ENCODE results near the gene UBE2I.
"Not testable (repeated sequence)": the region's sequence is repeated elsewhere in the genome, so short reads cannot be mapped to it uniquely, and the experiment has no call there.

UBE2I gene

GRCh38 chr16:1277617-1278282, 31.7 kb upstream of the UBE2I start:
- no peak for DNase-seq (ENCODE audit: low read depth)

GRCh38 chr16:1278477-1278876, 31.0 kb upstream of the UBE2I start:
- DNase-seq (ENCODE audit: low read depth): no peak

- no peak for DNase-seq (ENCODE audit: low read depth)
Measured at GRCh38 chr16:1279081-1279944, 30.1 kb upstream of the UBE2I start.

GRCh38 chr16:1279945-1280589, 29.4 kb upstream of the UBE2I start:
- DNase-seq (ENCODE audit: low read depth): no peak

- no peak for DNase-seq (ENCODE audit: low read depth)
Measured at GRCh38 chr16:1280783-1281182, 28.7 kb upstream of the UBE2I start.

GRCh38 chr16:1281517-1281916, 27.9 kb upstream of the UBE2I start:
- no peak for DNase-seq (ENCODE audit: low read depth)

- DNase-seq (ENCODE audit: low read depth): no peak
Measured at GRCh38 chr16:1282324-1282973, 27.0 kb upstream of the UBE2I start.

GRCh38 chr16:1283296-1283695, 26.1 kb upstream of the UBE2I start:
- no peak for DNase-seq (ENCODE audit: low read depth)

GRCh38 chr16:1283996-1284616, 25.3 kb upstream of the UBE2I start:
- no peak for DNase-seq (ENCODE audit: low read depth)

- DNase-seq (ENCODE audit: low read depth): no peak
Measured at GRCh38 chr16:1285669-1286512, 23.5 kb upstream of the UBE2I start.

- no peak for DNase-seq (ENCODE audit: low read depth)
Measured at GRCh38 chr16:1286513-1287094, 22.8 kb upstream of the UBE2I start.

- no peak for DNase-seq (ENCODE audit: low read depth)
Measured at GRCh38 chr16:1287982-1288670, 21.3 kb upstream of the UBE2I start.

GRCh38 chr16:1288813-1289476, 20.5 kb upstream of the UBE2I start:
- no peak for DNase-seq (ENCODE audit: low read depth)

GRCh38 chr16:1289477-1289866, 20.0 kb upstream of the UBE2I start:
- no peak for DNase-seq (ENCODE audit: low read depth)

GRCh38 chr16:1290063-1290501, 19.4 kb upstream of the UBE2I start:
- DNase-seq (ENCODE audit: low read depth): no peak

GRCh38 chr16:1290860-1291575, 18.4 kb upstream of the UBE2I start:
- DNase-seq (ENCODE audit: low read depth): no peak

GRCh38 chr16:1291576-1291974, 17.9 kb upstream of the UBE2I start:
- DNase-seq (ENCODE audit: low read depth): no peak

- not testable (repeated sequence) for DNase-seq (ENCODE audit: low read depth)
Measured at GRCh38 chr16:1292208-1292607, 17.2 kb upstream of the UBE2I start.

GRCh38 chr16:1292808-1293207, 16.6 kb upstream of the UBE2I start:
- DNase-seq (ENCODE audit: low read depth): not testable (repeated sequence)

Data from EH (cell line).